Sigmoid colon (tissue), 7 donors: Measurements from ENCODE around the gene SH3RF3. TPM values are rescaled to one million over a fixed set of nuclear protein-coding genes. Genes with fewer than 3 reads are reported as not detected.

ENCODE experiments used
- DNase-seq: peaks from one replicate; pipeline ENCODE4 v3.0.0-alpha.2; 2019
- H3K27ac ChIP-seq, 4 donors: fragments of 200-600 bp; sonication (generic); one replicate each; pipeline ENCODE4 v1.5.1; 2016 to 2019; ENCODE audit warnings: mild to moderate bottlenecking in 1 of 4
- H3K27me3 ChIP-seq, 3 donors: fragments of 200-600 bp; sonication (generic); one replicate each; pipeline ENCODE4 v1.5.1; 2019; ENCODE audit warnings: mild to moderate bottlenecking in 1 of 3
- H3K36me3 ChIP-seq, 4 donors: fragments of 200-600 bp; sonication (generic); one replicate each; pipeline ENCODE4 v1.5.1; 2016 to 2019
- H3K4me1 ChIP-seq, 4 donors: fragments of 200-600 bp; sonication (generic); one replicate each; pipeline ENCODE4 v1.5.1; 2017 to 2019
- H3K4me3 ChIP-seq, 4 donors: fragments of 200-600 bp; sonication (generic); one replicate each; pipeline ENCODE4 v1.5.1; 2017 to 2019; ENCODE audit warnings: mild to moderate bottlenecking in 2 of 4, moderate library complexity in 1 of 4
- H3K9me3 ChIP-seq, 4 donors: fragments of 200-600 bp in 3 of 4; sonication (generic) in 3 of 4; one replicate each; pipeline versions ENCODE4 v1.5.1 to v1.6.1; 2013 to 2019
- EP300 ChIP-seq, 4 donors: sonication (generic); formaldehyde crosslinking; IDR thresholded peaks; one replicate each; pipeline ENCODE4 v1.6.1; 2017; ENCODE audit warnings: antibody characterized with exemption in 4 of 4
- POLR2A ChIP-seq, 2 donors: fragments of 450-650 bp; IDR thresholded peaks; one replicate each; pipeline ENCODE4 v1.6.1; 2016; ENCODE audit warnings: antibody characterized with exemption in 2 of 2, mild to moderate bottlenecking in 2 of 2, moderate library complexity in 2 of 2
- POLR2AphosphoS5 ChIP-seq, 4 donors: sonication (generic); formaldehyde crosslinking; IDR thresholded peaks; one replicate each; pipeline ENCODE4 v1.6.1; 2017; ENCODE audit warnings: antibody characterized with exemption in 4 of 4
- WGBS, 2 donors: extraction: QIAGEN DNeasy Blood & Tissue Kit; methylation state at CpG; one replicate each; pipeline ENCODE4 v1.1.7; 2013; 5-methylcytosine and 5-hydroxymethylcytosine counted together
- intact Hi-C: fragments of 100-400 bp; cut with DNase I; formaldehyde crosslinking; loops from one replicate; pipeline ENCODE4 v1.15.1; 2023
- polyA plus RNA-seq, 3 donors: library from polyadenylated mRNA; stranded (reverse); fragments of 200-250 nt; gene quantifications; one replicate each; pipeline ENCODE4 v1.2.3, GENCODE V29; 2013
- total RNA-seq, 4 donors: library from RNA; depleted of rRNA; stranded (reverse); fragments of >200 nt; gene quantifications; one replicate each; pipeline ENCODE4 v1.1.0, GENCODE V29; 2016
- TF ChIP-seq, protein P1 (sequence below), 4 experiments: fragments of 450-650 bp in 3 of 4; fragments of 200-600 bp in 1 of 4; IDR thresholded peaks; one replicate each; pipeline ENCODE4 v1.5.1; 2016 to 2019; ENCODE audit warnings: antibody characterized with exemption in 4 of 4, mild to moderate bottlenecking in 3 of 4, moderate library complexity in 2 of 4
- donor health status: healthy with polysubstance abuse.
- donor health status: Bipolar disorder and iron deficiency.
- donor health status: healthy.

The SH3RF3 gene
- total and polyA plus RNA-seq, 7 donors = 0.69 to 10.0 (median 3.4) TPM

DNA sequence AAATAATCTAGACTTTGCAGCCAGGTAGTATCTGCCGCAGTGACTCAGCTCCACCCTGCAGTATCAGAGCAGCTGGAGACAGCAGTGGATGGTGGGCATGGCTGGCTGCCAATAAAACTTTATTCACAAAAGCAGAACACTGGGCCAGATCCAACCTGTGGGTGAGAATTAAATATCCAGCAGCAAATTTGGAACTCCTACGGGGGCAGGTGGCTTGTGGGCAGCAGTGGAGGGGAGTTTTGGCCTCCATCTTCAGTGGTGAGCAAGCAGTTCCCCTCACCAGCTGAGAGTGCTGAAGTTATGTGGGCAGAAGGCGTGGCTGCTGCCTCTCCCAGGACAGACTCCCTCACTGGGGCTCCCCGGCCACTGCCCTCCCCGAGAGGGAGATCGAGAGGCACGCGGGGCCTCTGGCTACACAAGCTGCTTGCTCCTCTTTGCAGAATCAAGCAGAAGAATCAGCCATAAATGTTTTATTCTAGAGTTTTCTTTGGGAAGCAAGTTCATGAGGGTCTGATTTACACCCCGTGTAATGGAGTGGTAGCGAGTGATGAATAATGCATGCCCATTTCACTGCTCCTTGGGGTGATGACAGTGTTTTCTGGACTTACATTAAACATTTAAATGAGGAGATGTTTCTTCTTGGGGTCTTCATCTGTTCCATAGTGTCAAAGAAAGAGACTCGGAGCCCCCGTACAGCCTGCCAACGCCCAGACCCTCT lies 280.5 kb downstream of the SH3RF3 start:
- Histone ChIP-seq H3K9me3 (no peaks in the 10 kb centered on the region), H3K27me3 (no peaks in the 10 kb centered on the region), H3K4me1 (no peaks in the 10 kb centered on the region), H3K36me3 (peaks cover 0 to 4% (median 0%) of the 10 kb centered on the region in 4 donors), H3K27ac (no peak overlapping the region), H3K4me3 (no peak overlapping the region)
- no peak for DNase-seq
- 76 to 84% methylated on average over 13 of the region's 13 CpGs for WGBS, 2 donors
- TF ChIP-seq, protein P1, sequence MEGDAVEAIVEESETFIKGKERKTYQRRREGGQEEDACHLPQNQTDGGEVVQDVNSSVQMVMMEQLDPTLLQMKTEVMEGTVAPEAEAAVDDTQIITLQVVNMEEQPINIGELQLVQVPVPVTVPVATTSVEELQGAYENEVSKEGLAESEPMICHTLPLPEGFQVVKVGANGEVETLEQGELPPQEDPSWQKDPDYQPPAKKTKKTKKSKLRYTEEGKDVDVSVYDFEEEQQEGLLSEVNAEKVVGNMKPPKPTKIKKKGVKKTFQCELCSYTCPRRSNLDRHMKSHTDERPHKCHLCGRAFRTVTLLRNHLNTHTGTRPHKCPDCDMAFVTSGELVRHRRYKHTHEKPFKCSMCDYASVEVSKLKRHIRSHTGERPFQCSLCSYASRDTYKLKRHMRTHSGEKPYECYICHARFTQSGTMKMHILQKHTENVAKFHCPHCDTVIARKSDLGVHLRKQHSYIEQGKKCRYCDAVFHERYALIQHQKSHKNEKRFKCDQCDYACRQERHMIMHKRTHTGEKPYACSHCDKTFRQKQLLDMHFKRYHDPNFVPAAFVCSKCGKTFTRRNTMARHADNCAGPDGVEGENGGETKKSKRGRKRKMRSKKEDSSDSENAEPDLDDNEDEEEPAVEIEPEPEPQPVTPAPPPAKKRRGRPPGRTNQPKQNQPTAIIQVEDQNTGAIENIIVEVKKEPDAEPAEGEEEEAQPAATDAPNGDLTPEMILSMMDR (IDR thresholded peaks at IDR 0.05) = no peak
- no peak for TF ChIP-seq EP300 (IDR thresholded peaks at IDR 0.05)
- no peak for TF ChIP-seq POLR2AphosphoS5 (IDR thresholded peaks at IDR 0.05)
- no peak for TF ChIP-seq POLR2A (IDR thresholded peaks at IDR 0.05)
- intact Hi-C loops = no loop called here

DNA sequence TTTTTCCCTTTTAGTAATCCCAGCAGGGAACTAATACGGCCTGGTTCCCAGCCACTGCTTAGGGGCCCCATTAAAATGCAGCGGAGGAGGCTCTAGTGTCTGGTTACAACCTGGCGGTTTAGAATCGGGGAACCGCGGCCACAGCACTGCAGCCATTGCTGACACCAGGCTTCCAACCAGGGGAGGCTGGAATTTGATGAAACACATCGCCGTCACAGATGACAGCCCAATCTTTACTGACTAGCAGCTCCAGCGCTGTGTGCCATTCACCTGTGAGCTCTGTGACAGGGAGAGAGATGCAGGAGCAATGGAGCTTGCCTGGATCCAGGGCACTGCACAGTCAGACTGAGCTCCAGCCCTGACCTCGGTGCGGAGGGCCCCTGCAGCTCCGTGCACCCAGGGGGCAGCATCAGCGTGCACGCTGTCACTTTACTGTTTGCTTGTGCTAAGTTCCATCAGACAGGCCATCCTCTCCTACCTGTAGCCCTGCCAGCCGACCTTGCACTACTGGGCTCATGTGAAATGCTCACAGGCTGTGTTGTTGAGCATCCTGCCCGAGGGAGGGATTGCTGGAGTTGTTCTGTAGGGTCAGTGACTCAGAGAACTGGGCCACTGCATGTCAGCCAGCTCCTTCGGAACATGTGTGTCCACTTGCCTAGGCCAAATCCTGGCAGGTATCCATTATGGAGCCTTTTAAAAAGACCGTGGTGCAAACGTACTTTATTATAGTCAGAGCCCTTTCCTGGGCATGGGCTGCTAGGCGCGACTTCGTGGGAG lies 281.2 kb downstream of the SH3RF3 start:
- Histone ChIP-seq H3K9me3 (no peaks in the 10 kb centered on the region), H3K36me3 (peaks cover 0 to 4% (median 0%) of the 10 kb centered on the region in 4 donors), H3K27me3 (no peaks in the 10 kb centered on the region), H3K27ac (no peak overlapping the region), H3K4me3 (no peak overlapping the region), H3K4me1 (no peaks in the 10 kb centered on the region)
- 88% methylated on average over 22 of the region's 22 CpGs for WGBS, 2 donors
- intact Hi-C loops = no loop called here
- TF ChIP-seq, protein P1 (IDR thresholded peaks at IDR 0.05) = no peak
- no peak for TF ChIP-seq POLR2A (IDR thresholded peaks at IDR 0.05)
- no peak for TF ChIP-seq EP300 (IDR thresholded peaks at IDR 0.05)
- TF ChIP-seq POLR2AphosphoS5 (IDR thresholded peaks at IDR 0.05) = no peak
- no peak for DNase-seq

DNA sequence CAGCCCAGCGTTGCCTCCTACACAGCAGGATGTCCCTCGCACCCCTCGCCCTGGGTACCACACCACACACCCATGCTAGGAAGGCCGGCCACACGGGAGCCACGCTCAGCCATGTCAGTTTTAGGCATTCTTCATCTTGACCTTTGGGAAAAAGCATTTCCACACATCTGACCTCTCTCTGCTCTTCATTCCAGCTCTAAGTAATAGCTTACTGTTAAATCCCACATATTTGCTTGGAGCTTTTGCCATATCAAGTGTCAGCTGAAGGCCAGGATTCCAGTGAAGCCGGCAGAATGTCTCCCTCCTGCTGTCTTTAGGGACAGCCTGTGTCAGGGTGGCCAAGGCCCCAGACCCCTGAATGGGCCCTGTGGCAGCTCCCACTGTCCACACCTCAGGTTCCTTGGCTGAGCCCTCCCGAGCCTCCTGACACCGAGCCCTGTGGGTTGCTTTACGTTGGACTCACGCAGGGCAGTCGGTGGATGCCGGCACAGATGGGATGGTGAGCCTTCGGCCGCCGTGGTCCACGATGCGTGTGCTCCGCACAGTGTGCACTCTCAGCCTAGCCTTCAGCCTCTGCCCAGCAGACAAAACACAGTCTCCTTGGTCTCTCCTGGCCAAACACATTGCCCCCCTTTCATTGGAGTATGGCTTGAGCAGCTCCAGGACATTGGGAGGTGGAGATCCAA lies 282.8 kb downstream of the SH3RF3 start:
- H3K4me3 ChIP-seq = no peak overlapping the region
- H3K36me3 ChIP-seq = peaks cover 0 to 4% (median 0%) of the 10 kb centered on the region in 4 donors
- H3K4me1 ChIP-seq = no peaks in the 10 kb centered on the region
- no peaks in the 10 kb centered on the region for H3K9me3 ChIP-seq
- intact Hi-C loops = no loop called here
- WGBS, 2 donors = 92 to 96% methylated on average over 19 of the region's 19 CpGs
- TF ChIP-seq EP300 (IDR thresholded peaks at IDR 0.05) (no peak), POLR2A (IDR thresholded peaks at IDR 0.05) (no peak), POLR2AphosphoS5 (IDR thresholded peaks at IDR 0.05) (no peak)
- TF ChIP-seq, protein P1 (IDR thresholded peaks at IDR 0.05) = no peak
- no peak overlapping the region for H3K27ac ChIP-seq
- no peaks in the 10 kb centered on the region for H3K27me3 ChIP-seq
- DNase-seq = no peak

DNA sequence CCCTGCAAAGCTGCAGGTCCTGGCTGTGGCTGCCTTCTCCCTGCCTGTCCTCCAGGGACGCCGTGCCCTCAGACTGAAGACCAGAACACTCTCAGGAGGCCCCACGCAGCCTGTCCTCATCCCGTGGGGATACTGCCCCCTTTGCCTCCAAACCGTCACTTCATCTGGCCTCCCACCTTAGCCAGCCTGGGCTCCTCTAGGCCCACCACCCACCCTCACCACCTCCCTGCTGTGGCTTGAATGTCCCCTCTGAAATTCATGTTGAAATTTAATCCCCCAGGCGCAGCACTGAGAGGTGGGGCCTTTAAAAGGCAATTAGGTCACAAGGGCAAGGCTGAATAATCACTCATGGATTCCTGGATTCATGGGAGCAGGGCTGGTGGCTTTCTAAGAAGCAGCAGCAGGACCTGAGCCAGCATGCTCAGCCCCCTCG lies 286.6 kb downstream of the SH3RF3 start:
- H3K4me3 ChIP-seq = no peak overlapping the region
- no peak overlapping the region for H3K27ac ChIP-seq
- intact Hi-C loops = no loop called here
- H3K9me3 ChIP-seq = no peaks in the 10 kb centered on the region
- no peaks in the 10 kb centered on the region for H3K27me3 ChIP-seq
- no peaks in the 10 kb centered on the region for H3K36me3 ChIP-seq
- H3K4me1 ChIP-seq = peaks cover 0 to 8% (median 0%) of the 10 kb centered on the region in 4 donors
- no peak for DNase-seq
- WGBS, 2 donors = 85 to 88% methylated on average over 7 of the region's 7 CpGs
- TF ChIP-seq EP300 (IDR thresholded peaks at IDR 0.05) = no peak
- no peak for TF ChIP-seq POLR2A (IDR thresholded peaks at IDR 0.05)
- TF ChIP-seq, protein P1 (IDR thresholded peaks at IDR 0.05) = no peak
- no peak for TF ChIP-seq POLR2AphosphoS5 (IDR thresholded peaks at IDR 0.05)
